Stimulated activated CD4-positive, alpha-beta T cell treated with anti-CD3 and anti-CD28 coated beads, Interleukin-12 subunit alpha, Interleukin-12 subunit beta, amount 100 ng/mL, for 48 hours (primary cell): ENCODE results near the gene TPSD1.
"Not testable (repeated sequence)": the region's sequence is repeated elsewhere in the genome, so short reads cannot be mapped to it uniquely, and the experiment has no call there.

ENCODE experiments used
- DNase-seq, 3 donors: peaks; one replicate each; pipeline ENCODE4 v3.0.0-alpha.2; 2020; ENCODE audit warnings: low read depth in 2 of 3, low spot score in 1 of 3

Gene TPSD1

DNA sequence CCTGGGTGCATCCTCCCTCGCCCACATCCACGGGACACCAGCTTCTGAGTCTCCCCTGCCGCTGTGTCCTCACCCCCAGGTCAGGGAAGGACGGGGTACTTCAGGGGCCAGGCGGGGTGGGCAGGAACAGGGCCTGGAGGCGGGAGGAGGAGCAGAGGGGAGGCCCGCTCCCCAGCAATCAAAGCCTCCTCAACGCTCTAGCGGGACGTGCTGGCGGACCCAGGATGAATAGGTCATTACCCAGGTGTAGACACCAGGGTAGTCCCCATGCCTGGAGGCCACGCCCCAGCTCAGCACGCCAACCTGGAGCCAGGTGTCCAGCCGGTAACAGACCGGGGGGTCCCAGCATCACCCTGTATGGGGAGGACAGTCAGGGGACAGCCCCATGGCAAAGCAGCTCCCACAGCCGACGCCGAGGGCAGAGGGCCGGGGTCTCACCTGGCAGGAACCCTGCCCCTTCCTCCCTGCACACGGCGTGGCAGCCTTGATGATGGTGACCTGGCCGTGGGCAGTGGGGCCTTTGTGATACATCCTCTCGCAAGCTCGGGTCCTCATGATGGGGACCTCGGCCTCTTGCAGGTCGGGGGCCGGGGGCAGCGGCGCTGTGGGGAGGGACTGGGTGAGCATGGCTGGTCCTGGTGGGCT, 24.2 kb downstream of the TPSD1 start:
- no peak for DNase-seq

GRCh38 chr16:1280783-1281182, 24.9 kb downstream of the TPSD1 start:
- DNase-seq: no peak

GRCh38 chr16:1281517-1281916, 25.6 kb downstream of the TPSD1 start:
- DNase-seq: no peak

- no peak for DNase-seq
Measured at GRCh38 chr16:1282324-1282973, 26.6 kb downstream of the TPSD1 start.

DNA sequence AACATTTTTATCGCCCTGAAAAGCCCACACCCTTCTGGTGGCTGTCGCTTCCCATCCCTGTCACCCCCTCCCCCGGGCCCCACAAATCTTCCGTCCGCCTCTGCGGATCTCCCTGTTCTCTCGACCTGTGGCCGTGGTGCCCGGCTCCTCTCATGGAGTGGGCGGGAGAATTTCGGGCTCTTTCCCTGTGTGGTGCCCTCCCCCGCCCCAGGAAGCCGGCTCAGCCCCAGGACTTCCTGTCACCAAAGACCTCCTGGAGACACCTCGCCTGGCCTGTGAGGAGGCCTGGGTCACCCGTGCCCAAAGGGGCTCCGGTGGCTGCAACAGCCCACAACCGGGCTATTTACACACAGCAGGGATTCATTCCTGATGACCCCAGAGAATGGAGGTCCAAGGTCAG, 27.4 kb downstream of the TPSD1 start:
- DNase-seq: no peak

DNA sequence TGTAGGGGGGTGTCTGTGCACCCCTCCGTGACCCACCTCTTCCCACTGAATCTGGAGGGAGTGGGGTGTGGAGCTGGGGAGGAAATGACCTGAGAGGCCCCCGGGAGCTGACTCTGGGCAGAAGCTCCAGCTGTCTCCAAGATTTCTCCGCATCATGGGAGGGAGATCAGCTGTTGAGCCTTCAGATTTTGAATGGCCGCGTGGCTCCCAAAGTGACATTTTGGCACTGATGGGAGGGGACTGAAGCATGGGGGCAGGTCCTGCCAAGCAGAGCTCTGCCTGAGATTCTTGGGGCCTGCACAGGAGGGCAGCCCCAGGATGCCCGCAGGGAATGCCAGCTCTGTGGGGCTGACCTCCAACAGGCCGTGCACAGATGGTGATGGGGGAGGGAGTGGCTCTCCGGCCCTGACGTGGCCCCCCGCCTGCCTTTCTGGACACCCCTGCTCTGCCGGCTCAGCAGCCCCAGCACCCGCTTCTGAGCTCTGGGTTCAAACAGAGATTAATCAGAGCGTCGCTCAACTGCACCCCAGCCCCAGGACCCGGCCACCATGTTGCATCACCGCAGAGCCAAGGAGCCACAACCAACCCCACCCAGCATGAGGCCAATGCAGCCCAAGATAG, 28.2 kb downstream of the TPSD1 start:
- no peak for DNase-seq

- DNase-seq: no peak
Measured at GRCh38 chr16:1285669-1286512, 30.0 kb downstream of the TPSD1 start.

DNA sequence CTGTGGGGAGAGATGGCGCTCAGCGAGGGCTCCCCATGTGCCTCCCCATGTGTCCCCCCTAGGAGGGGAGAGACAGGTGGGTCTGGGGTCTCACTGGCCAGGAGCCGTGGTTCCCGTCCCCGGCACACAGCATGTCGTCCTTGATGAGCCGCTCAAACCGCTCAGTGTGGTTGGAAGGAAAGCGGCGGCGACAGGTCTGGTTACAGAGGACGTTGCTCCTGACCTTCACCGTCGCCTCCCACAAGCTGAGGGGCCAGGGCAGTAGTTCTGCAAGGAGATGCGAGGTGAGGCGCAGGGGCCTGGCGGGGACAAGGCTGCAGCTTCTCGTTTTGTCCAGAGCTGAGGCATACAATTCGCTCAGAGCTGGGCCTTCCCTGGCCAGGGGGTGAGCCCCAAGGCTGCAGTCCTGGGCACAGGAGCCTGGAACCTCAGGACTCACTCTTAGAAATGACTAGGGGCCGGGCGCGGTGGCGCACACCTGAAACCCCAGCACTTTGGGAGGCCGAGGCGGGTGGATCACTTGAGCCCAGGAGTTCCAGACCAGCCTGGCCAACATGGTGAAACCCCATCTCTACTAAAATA, 30.7 kb downstream of the TPSD1 start:
- DNase-seq: no peak

- no peak for DNase-seq
Measured at GRCh38 chr16:1287982-1288670, 32.3 kb downstream of the TPSD1 start.

DNA sequence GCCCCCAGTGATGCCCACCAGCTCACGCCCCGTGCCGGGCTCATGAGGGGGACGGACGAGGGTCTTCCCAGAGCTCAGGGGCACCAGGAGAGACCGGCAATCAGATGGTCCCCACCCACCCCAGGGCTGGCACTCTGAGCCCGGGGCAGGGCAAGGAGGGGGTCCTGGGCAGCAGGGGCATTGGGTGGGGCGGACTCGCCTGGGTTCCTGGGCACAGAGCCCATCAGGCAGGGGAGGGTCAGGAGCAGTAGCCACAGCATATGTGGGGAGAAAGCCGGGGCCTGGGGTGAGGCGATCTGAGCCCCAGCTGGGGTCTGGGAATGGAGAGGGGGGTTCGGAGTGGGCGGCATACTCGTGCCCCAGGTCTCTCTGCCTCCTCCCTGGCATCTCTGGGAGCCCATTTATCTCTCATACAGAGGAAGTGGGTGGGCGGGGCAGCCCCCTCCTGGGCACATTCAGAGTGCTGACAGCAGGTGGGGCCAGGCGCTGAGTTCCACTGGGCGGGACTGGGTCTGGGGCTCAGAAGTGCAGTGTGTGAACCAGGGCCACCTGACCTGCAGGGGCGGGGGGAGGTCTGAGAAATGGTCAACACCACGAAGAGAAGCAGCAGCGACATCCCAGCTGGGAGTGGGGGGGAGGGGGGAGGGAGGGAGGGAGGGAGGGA, 33.1 kb downstream of the TPSD1 start:
- no peak for DNase-seq

GRCh38 chr16:1289477-1289866, 33.6 kb downstream of the TPSD1 start:
- DNase-seq: no peak

DNA sequence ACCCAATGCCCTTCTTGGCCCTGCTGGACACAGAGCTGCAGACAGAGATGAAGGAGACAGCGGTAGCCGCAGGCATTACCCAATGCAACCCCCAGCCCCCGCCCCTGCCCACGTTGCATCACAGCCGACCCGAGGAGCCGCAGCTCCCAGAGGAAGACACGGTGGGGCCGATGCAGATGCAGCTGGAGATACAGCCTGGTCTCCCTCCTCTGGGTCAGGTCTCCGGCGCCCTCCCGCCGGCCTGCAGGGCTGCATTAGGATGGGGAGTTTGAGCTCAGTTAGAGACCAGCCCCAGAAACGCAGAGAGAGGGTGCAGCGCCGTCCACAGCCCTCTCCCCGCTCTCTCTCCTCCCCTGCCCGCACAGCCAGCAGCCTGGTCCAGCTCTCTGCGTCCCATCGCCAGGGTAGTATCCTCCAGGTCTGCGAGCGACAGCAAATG, 34.2 kb downstream of the TPSD1 start:
- DNase-seq: no peak

GRCh38 chr16:1290860-1291575, 35.1 kb downstream of the TPSD1 start:
- no peak for DNase-seq

DNA sequence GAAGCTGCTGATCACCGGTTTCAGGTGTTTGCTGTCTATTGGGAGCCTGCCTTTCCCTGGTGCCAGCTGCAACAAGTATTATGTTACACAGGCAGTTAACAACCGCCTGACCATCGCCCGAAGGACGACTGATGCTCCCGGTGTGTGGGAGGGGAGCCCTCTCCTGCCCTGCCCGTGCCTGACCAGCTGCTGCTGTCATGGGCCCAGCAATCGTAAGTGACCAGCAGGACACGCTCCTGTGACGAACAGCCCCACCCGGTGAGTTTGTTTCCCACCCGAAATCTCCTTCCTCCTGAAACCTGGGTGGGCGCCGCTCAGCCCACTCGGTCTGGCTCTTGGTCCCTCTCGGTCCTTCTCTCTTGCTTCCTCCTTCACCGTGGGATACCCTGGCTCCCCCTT, 35.7 kb downstream of the TPSD1 start:
- no peak for DNase-seq

- DNase-seq: not testable (repeated sequence)
Measured at GRCh38 chr16:1292208-1292607, 36.3 kb downstream of the TPSD1 start.

DNA sequence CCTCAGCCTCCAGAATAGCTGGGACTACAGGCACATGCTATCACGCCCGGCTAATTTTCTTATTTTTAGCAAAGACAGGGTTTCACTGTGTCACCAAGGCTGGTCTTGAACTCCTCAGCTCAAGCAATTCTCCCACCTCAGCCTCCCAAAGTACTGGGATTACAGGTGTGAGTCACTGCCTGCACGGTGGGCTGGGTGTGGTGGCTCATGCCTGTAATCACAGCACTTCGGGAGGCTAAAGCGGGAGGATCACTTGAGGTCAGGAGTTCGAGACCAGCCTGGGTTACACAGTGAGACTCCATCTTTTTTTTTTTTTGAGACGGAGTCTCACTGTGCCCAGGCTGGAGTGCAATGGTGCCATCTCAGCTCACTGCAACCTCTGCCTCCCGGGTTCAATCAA, 36.9 kb downstream of the TPSD1 start:
- DNase-seq: not testable (repeated sequence)

DNA sequence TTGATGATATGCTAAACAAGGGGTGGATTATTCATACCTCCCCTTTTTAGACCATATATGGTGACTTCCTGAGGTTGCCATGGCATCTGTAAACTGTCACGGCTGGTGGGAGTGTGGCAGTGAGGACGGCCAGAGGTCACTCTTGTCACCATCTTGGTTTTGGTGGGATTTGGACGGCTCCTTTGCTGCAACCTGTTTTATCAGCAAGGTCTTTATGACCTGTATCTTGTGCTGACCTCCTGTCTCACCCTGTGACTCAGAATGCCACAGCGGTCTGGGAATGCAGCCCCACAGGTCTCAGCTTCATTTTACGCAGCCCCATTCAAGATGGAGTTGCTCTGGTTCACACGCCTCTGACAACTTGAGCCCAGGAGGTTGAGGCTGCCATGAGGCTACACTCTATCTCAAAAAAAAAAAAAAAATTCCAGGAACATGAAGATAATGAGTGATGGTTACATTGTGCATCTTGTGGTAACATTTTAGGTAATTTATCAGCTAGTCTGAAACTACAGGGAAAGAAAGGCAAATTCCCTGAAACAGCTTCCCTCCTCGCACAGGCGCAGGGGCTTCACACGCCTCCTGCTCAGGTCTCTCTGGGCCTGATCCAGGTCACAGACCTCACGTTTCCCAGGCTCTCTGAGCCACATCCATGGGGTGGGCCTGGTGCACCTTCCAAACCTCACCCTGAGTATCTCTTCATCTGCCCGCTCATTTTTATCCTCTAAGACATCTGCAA, 38.2 kb downstream of the TPSD1 start:
- DNase-seq: no peak

- no peak for DNase-seq
Measured at GRCh38 chr16:1295465-1295864, 39.6 kb downstream of the TPSD1 start.

GRCh38 chr16:1296688-1297017, 40.8 kb downstream of the TPSD1 start:
- not testable (repeated sequence) for DNase-seq
